ENCODE results near the gene SAFB2.

Gene SAFB2

GRCh38 chr19:5661483-5661882 lies 38.9 kb upstream of the SAFB2 start:
- POLR2A ChIA-PET: interaction anchor here (0.7 kb wide), 1 partner anchor 45 kb away, joined by 3 read pairs; no protein-coding TSS in a partner anchor
- no peak for TF ChIP-seq SP2 (tag by site-specific recombination; IDR thresholded peaks at IDR 0.05)
- H3K4me1 ChIP-seq (ENCODE audit: control insufficient read depth, insufficient read depth, low read length): no peaks in the 10 kb centered on the region
- CTCF ChIA-PET: no interaction called here
- peaks cover 65 to 93% of the 10 kb centered on the region in 2 experiments for H3K36me3 ChIP-seq (ENCODE audit: control insufficient read depth in 2 of 2, insufficient read depth in 1 of 2, low read length in 2 of 2)
- H3K4me3 ChIP-seq (ENCODE audit: low read depth, low read length): no peak overlapping the region
- no peaks in the 10 kb centered on the region for H3K9me3 ChIP-seq (ENCODE audit: control insufficient read depth, insufficient read depth, low read depth, low read length)
- no peak overlapping the region for H3K27ac ChIP-seq (ENCODE audit: extremely low read depth, low read depth, low read length)

- Histone ChIP-seq H3K4me1 (ENCODE audit: control insufficient read depth, insufficient read depth, low read length) (no peaks in the 10 kb centered on the region), H3K4me3 (ENCODE audit: low read depth, low read length) (no peak overlapping the region), H3K9me3 (ENCODE audit: control insufficient read depth, insufficient read depth, low read depth, low read length) (no peaks in the 10 kb centered on the region), H3K36me3 (ENCODE audit: control insufficient read depth in 2 of 2, insufficient read depth in 1 of 2, low read length in 2 of 2) (peaks cover 78 to 94% of the 10 kb centered on the region in 2 experiments), H3K27ac (ENCODE audit: extremely low read depth, low read depth, low read length) (no peak overlapping the region)
- CTCF ChIA-PET: no interaction called here
- TF ChIP-seq ZNF529 (tag by site-specific recombination; IDR thresholded peaks at IDR 0.05; ENCODE audit: insufficient replicate concordance): no peak
- TF ChIP-seq ZNF843 (tag by site-specific recombination; IDR thresholded peaks at IDR 0.05): no peak
- TF ChIP-seq ZNF174 (tag by site-specific recombination; IDR thresholded peaks at IDR 0.05): no peak
- no peak for TF ChIP-seq ZNF26 (tag by site-specific recombination; IDR thresholded peaks at IDR 0.05)
- no peak for TF ChIP-seq ZFP3 (tag by site-specific recombination; IDR thresholded peaks at IDR 0.05; ENCODE audit: low read depth)
- no peak for TF ChIP-seq PRDM4 (tag by site-specific recombination; IDR thresholded peaks at IDR 0.05)
- TF ChIP-seq ZNF366 (tag by site-specific recombination; conservative IDR thresholded peaks at IDR 0.05): no peak
- no peak for TF ChIP-seq ZSCAN16 (tag by site-specific recombination; IDR thresholded peaks at IDR 0.05)
- no peak for TF ChIP-seq ZNF596 (tag by site-specific recombination; IDR thresholded peaks at IDR 0.05)
- TF ChIP-seq ZXDB (tag by site-specific recombination; IDR thresholded peaks at IDR 0.05): no peak
- no peak for TF ChIP-seq ZNF544 (tag by site-specific recombination; IDR thresholded peaks at IDR 0.05)
- POLR2A ChIA-PET: interaction anchor here (0.6 to 1.0 kb wide), 3 partner anchors 29 to 34 kb away, joined by 4 to 6 read pairs (median 5); partner anchors contain the start of genes SAFB and SAFB2
These were observed 32.8 kb upstream of the SAFB2 start for GRCh38 chr19:5655412-5655811.

- Histone ChIP-seq H3K4me3 (ENCODE audit: low read depth, low read length) (no peak overlapping the region), H3K9me3 (ENCODE audit: control insufficient read depth, insufficient read depth, low read depth, low read length) (no peaks in the 10 kb centered on the region), H3K27ac (ENCODE audit: extremely low read depth, low read depth, low read length) (no peak overlapping the region), H3K4me1 (ENCODE audit: control insufficient read depth, insufficient read depth, low read length) (no peaks in the 10 kb centered on the region), H3K36me3 (ENCODE audit: control insufficient read depth in 2 of 2, insufficient read depth in 1 of 2, low read length in 2 of 2) (peaks cover 76 to 94% of the 10 kb centered on the region in 2 experiments)
- ChIA-PET CTCF (interaction anchor here (1.3 kb wide), 1 partner anchor 11 kb away, joined by 3 read pairs; no protein-coding TSS in a partner anchor), POLR2A (interaction anchor here (0.7 to 1.0 kb wide), 2 partner anchors 32 to 33 kb away, joined by 4 to 5 read pairs; partner anchors contain the start of genes SAFB and SAFB2)
- TF ChIP-seq CTCF (tag by site-specific recombination; IDR thresholded peaks at IDR 0.05) (no peak), ZSCAN16 (tag by site-specific recombination; IDR thresholded peaks at IDR 0.05) (no peak), ZBTB49 (tag by site-specific recombination; IDR thresholded peaks at IDR 0.05; ENCODE audit: low read depth) (no peak), ZBTB17 (tag by site-specific recombination; IDR thresholded peaks at IDR 0.05) (no peak), ZNF121 (tag by site-specific recombination; IDR thresholded peaks at IDR 0.05) (no peak), ZFP69B (tag by site-specific recombination; IDR thresholded peaks at IDR 0.05) (no peak)
These were observed 32.4 kb upstream of the SAFB2 start for GRCh38 chr19:5654931-5655330.
